GM19035 (cell line): ENCODE measurements around the gene APIP.

Experiments used
- ATAC-seq: cut with Tn5 transposase; IDR thresholded peaks from one replicate; pipeline ENCODE4 v1.9.1; 2021; ENCODE audit not compliant: unreplicated experiment

APIP gene

GRCh38 chr11:34916015-34916842, at the start of gene APIP, which contains the start of gene PDHX:
APIP (minus strand) TSS chr11:34916379; CDS start chr11:34916284, 95 bp downstream.
PDHX (plus strand) TSS chr11:34916618; CDS start chr11:34916656, 38 bp downstream.
- peak; percentile 97 for ATAC-seq

GRCh38 chr11:34964610-34965331, 48.6 kb upstream of the APIP start:
- ATAC-seq: no peak

- ATAC-seq: no peak
Measured at GRCh38 chr11:34963351-34963750, 47.2 kb upstream of the APIP start.

GRCh38 chr11:34962034-34962433, 45.9 kb upstream of the APIP start:
- no peak for ATAC-seq

- no peak for ATAC-seq
Measured at GRCh38 chr11:34960277-34960676, 44.1 kb upstream of the APIP start.

- ATAC-seq: no peak
Measured at GRCh38 chr11:34959770-34960169, 43.6 kb upstream of the APIP start.

GRCh38 chr11:34957606-34958005, 41.4 kb upstream of the APIP start:
- no peak for ATAC-seq

- no peak for ATAC-seq
Measured at GRCh38 chr11:34957206-34957605, 41.0 kb upstream of the APIP start.

GRCh38 chr11:34953955-34954354, 37.8 kb upstream of the APIP start:
- no peak for ATAC-seq

GRCh38 chr11:34948696-34949095, 32.5 kb upstream of the APIP start:
- ATAC-seq: no peak

GRCh38 chr11:34944692-34945091, 28.5 kb upstream of the APIP start:
- no peak for ATAC-seq

- no peak for ATAC-seq
Measured at GRCh38 chr11:34941688-34942087, 25.5 kb upstream of the APIP start.

- no peak for ATAC-seq
Measured at GRCh38 chr11:34940026-34940677, 24.0 kb upstream of the APIP start.

- no peak for ATAC-seq
Measured at GRCh38 chr11:34938611-34939010, 22.4 kb upstream of the APIP start.

GRCh38 chr11:34936945-34937629, 20.9 kb upstream of the APIP start:
- no peak for ATAC-seq

- no peak for ATAC-seq
Measured at GRCh38 chr11:34929794-34930763, 13.9 kb upstream of the APIP start.

- no peak for ATAC-seq
Measured at GRCh38 chr11:34928960-34929680, 12.9 kb upstream of the APIP start.

GRCh38 chr11:34928268-34928959, 12.2 kb upstream of the APIP start:
- ATAC-seq: no peak

- no peak for ATAC-seq
Measured at GRCh38 chr11:34926831-34927132, 10.6 kb upstream of the APIP start.
